Thymus (tissue), 11 donors: Measurements from ENCODE around the gene MAP3K10. TPM values are rescaled to one million over a fixed set of nuclear protein-coding genes. Genes with fewer than 3 reads are reported as not detected.
"Not testable (repeated sequence)": the region's sequence is repeated elsewhere in the genome, so short reads cannot be mapped to it uniquely, and the experiment has no call there.

Experiments
- DNase-seq, 9 donors: peaks; one replicate each; pipeline ENCODE4 v3.0.0-alpha.2; 2013; ENCODE audit warnings: low spot score in 9 of 9, low read depth in 6 of 9, missing footprints in 1 of 9
- H3K27ac ChIP-seq, 2 donors: one replicate each; pipeline ENCODE4 v1.5.1; 2013; ENCODE audit warnings: control low read depth in 1 of 2, low read depth in 1 of 2, low read length in 1 of 2, mild to moderate bottlenecking in 1 of 2, moderate library complexity in 1 of 2
- H3K27me3 ChIP-seq, 2 donors: one replicate each; pipeline ENCODE4 v1.5.1; 2013; ENCODE audit warnings: low read length in 1 of 2; ENCODE audit not compliant: control insufficient read depth in 2 of 2, insufficient read depth in 1 of 2
- H3K36me3 ChIP-seq, 2 donors: one replicate each; pipeline ENCODE4 v1.5.1; 2013; ENCODE audit warnings: low read length in 1 of 2, mild to moderate bottlenecking in 1 of 2, moderate library complexity in 1 of 2; ENCODE audit not compliant: control insufficient read depth in 2 of 2, insufficient read depth in 2 of 2
- H3K4me1 ChIP-seq, 2 donors: one replicate each; pipeline ENCODE4 v1.5.1; 2013; ENCODE audit warnings: low read length in 2 of 2; ENCODE audit not compliant: control insufficient read depth in 2 of 2, insufficient read depth in 2 of 2
- H3K4me3 ChIP-seq, 2 donors: one replicate each; pipeline ENCODE4 v1.5.1; 2013; ENCODE audit warnings: low read length in 2 of 2, control low read depth in 1 of 2, mild to moderate bottlenecking in 1 of 2
- H3K9me3 ChIP-seq, 2 donors: one replicate each; pipeline ENCODE4 v1.5.1; 2013; ENCODE audit warnings: low read length in 1 of 2, mild to moderate bottlenecking in 1 of 2; ENCODE audit not compliant: control insufficient read depth in 2 of 2, insufficient read depth in 1 of 2
- WGBS: extraction: QIAGEN DNeasy Blood & Tissue Kit; methylation state at CpG from one replicate; pipeline ENCODE4 v1.1.7; 2013; 5-methylcytosine and 5-hydroxymethylcytosine counted together
- polyA plus RNA-seq: library from polyadenylated mRNA; stranded (reverse); fragments of 200-250 nt; gene quantifications from one replicate; pipeline ENCODE4 v1.2.3, GENCODE V29; 2013
- total RNA-seq: library from RNA; stranded (reverse); fragments of 120-200 nt; gene quantifications from one replicate; pipeline ENCODE4 v1.2.4, GENCODE V29; 2013
- donor health status: healthy.

Gene MAP3K10
- total and polyA plus RNA-seq, 2 donors = 4.8 to 10.8 TPM

GRCh38 chr19:40219029-40219428 is 27.8 kb downstream of the MAP3K10 start:
- not testable (repeated sequence) for H3K27ac ChIP-seq, H3K4me1 ChIP-seq, H3K4me3 ChIP-seq, DNase-seq, H3K36me3 ChIP-seq
- WGBS = 86% methylated on average over 4 of the region's 4 CpGs
- Histone ChIP-seq H3K27me3 (peaks cover 31 to 78% of the 10 kb centered on the region in 2 donors), H3K9me3 (peaks cover 2 to 21% of the 10 kb centered on the region in 2 donors)

- Histone ChIP-seq H3K36me3 (no peaks in the 10 kb centered on the region), H3K4me1 (no peaks in the 10 kb centered on the region), H3K9me3 (peaks cover 2 to 21% of the 10 kb centered on the region in 2 donors), H3K4me3 (no peak overlapping the region), H3K27ac (no peak overlapping the region), H3K27me3 (peaks cover 37 to 86% of the 10 kb centered on the region in 2 donors)
- no peak for DNase-seq
- WGBS = 64% methylated on average over 8 of the region's 8 CpGs
Measured at GRCh38 chr19:40219721-40220276, 28.6 kb downstream of the MAP3K10 start.

- whole genome bisulfite sequencing = 92% methylated on average over 9 of the region's 9 CpGs
- H3K27ac ChIP-seq = no peak overlapping the region
- no peak for DNase-seq
- peaks cover 42 to 94% of the 10 kb centered on the region in 2 donors for H3K27me3 ChIP-seq
- H3K4me3 ChIP-seq = no peak overlapping the region
- H3K36me3 ChIP-seq = no peaks in the 10 kb centered on the region
- no peaks in the 10 kb centered on the region for H3K4me1 ChIP-seq
- H3K9me3 ChIP-seq = peaks cover 2 to 21% of the 10 kb centered on the region in 2 donors
Measured at GRCh38 chr19:40220674-40221073, 29.4 kb downstream of the MAP3K10 start.

GRCh38 chr19:40221858-40222619 is 30.8 kb downstream of the MAP3K10 start:
- 67% methylated on average over 41 of the region's 41 CpGs for WGBS
- peak; percentile 26 to 81 (median 51) for DNase-seq
- Histone ChIP-seq H3K27me3 (peaks cover 39 to 94% of the 10 kb centered on the region in 2 donors), H3K9me3 (peaks cover 2 to 15% of the 10 kb centered on the region in 2 donors), H3K36me3 (no peaks in the 10 kb centered on the region), H3K27ac (no peak overlapping the region), H3K4me1 (no peaks in the 10 kb centered on the region), H3K4me3 (no peak overlapping the region)

GRCh38 chr19:40223135-40223822 is 32.1 kb downstream of the MAP3K10 start:
- Histone ChIP-seq H3K36me3 (no peaks in the 10 kb centered on the region), H3K27ac (no peak overlapping the region), H3K4me1 (no peaks in the 10 kb centered on the region), H3K9me3 (peaks cover 2 to 15% of the 10 kb centered on the region in 2 donors), H3K4me3 (no peak overlapping the region), H3K27me3 (peaks cover 39 to 95% of the 10 kb centered on the region in 2 donors)
- 29% methylated on average over 48 of the region's 48 CpGs for WGBS
- DNase-seq = no peak

GRCh38 chr19:40224342-40225150 is 33.3 kb downstream of the MAP3K10 start:
- Histone ChIP-seq H3K27ac (no peak overlapping the region), H3K27me3 (peaks cover 34 to 88% of the 10 kb centered on the region in 2 donors), H3K9me3 (peaks cover 2 to 15% of the 10 kb centered on the region in 2 donors), H3K36me3 (no peaks in the 10 kb centered on the region), H3K4me3 (no peak overlapping the region), H3K4me1 (no peaks in the 10 kb centered on the region)
- 87% methylated on average over 32 of the region's 32 CpGs for WGBS
- no peak for DNase-seq

- Histone ChIP-seq H3K9me3 (peaks cover 2 to 15% of the 10 kb centered on the region in 2 donors), H3K27me3 (peaks cover 34 to 77% of the 10 kb centered on the region in 2 donors), H3K4me1 (no peaks in the 10 kb centered on the region), H3K36me3 (no peaks in the 10 kb centered on the region), H3K4me3 (no peak overlapping the region), H3K27ac (no peak overlapping the region)
- DNase-seq = no peak
- 31% methylated on average over 21 of the region's 21 CpGs for WGBS
Measured at GRCh38 chr19:40225440-40226305, 34.4 kb downstream of the MAP3K10 start.

- Histone ChIP-seq H3K9me3 (no peaks in the 10 kb centered on the region), H3K27ac (no peak overlapping the region), H3K27me3 (peaks cover 31 to 53% of the 10 kb centered on the region in 2 donors), H3K36me3 (peaks cover 0 to 10% of the 10 kb centered on the region in 2 donors), H3K4me3 (no peak overlapping the region), H3K4me1 (no peaks in the 10 kb centered on the region)
- DNase-seq = no peak
- WGBS = 62% methylated on average over 10 of the region's 10 CpGs
Measured at GRCh38 chr19:40228346-40228745, 37.1 kb downstream of the MAP3K10 start.
